ENCODE measurements around the gene STAT6. TPM values are rescaled to one million over a fixed set of nuclear protein-coding genes. Genes with fewer than 3 reads are reported as not detected.

STAT6 gene
- total and polyA plus RNA-seq, 2 of the 8 experiments (the other 6 are each of a cell fraction or from before 2014, with no cell fraction given) = 32.9 to 38.7 TPM

DNA sequence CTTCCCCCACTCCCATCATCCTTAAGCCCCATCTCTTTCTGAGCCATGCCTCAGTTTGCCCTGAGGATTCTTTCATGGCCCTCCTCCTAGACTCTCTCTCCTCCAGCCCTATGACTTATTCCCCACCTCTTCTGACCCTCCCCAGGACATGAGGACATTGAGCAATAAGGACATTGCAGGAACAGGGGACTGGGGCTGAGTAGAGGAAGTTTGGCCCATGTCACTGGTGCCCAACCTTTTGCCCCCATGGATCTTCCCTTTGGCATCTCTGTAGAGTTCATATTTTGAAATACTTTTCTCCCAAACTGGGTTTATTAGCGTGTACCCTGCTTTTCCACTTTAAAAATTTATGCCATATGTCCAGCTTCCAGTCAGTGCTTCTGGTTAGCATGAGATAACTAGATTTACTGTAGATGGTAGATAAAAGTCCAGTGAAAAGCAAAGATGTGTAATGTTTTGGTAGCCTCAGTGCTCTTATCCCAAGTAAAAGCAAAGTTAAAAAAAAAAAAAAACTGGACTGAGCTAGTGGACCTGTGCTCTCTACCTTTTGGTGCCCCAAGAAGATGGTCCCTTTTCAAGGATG, 42.3 kb upstream of the STAT6 start:
- peaks cover 9 to 13% of the 10 kb centered on the region in 2 experiments for H4K20me1 ChIP-seq (replicated peaks in 1 of 2; ENCODE audit: control insufficient read depth in 1 of 2, insufficient read depth in 2 of 2, low read length in 2 of 2)
- no peak overlapping the region for H2BK20ac ChIP-seq (ENCODE audit: low read length)
- no peak overlapping the region for H2BK15ac ChIP-seq (ENCODE audit: low read length)
- H4K8ac ChIP-seq (ENCODE audit: extremely low read depth, insufficient read depth, low read length) = no peak overlapping the region
- H3K9ac ChIP-seq (replicated peaks in 1 of 4; ENCODE audit: extremely low read depth in 1 of 4, low read depth in 3 of 4, low read length in 3 of 4) = no peak overlapping the region
- H3K4me2 ChIP-seq (ENCODE audit: insufficient read depth in 1 of 2, low read depth in 2 of 2, low read length in 2 of 2) = no peak overlapping the region
- no peak overlapping the region for H3K4me3 ChIP-seq (ENCODE audit: extremely low read depth in 1 of 4, insufficient read depth in 2 of 4, low read depth in 3 of 4, low read length in 4 of 4)
- no peak overlapping the region for H4K91ac ChIP-seq (replicated peaks; ENCODE audit: insufficient read length, low read length)
- no peaks in the 10 kb centered on the region for H3K79me2 ChIP-seq (ENCODE audit: control insufficient read depth in 1 of 2, insufficient read depth in 2 of 2, low read length in 2 of 2)
- no peak for DNase-seq (ENCODE audit: low read depth in 1 of 2, low spot score in 2 of 2)
- H2BK12ac ChIP-seq (ENCODE audit: low read depth, low read length) = no peak overlapping the region
- H4K5ac ChIP-seq (ENCODE audit: insufficient read length, low read depth, low read length) = no peak overlapping the region
- no peak overlapping the region for H3K18ac ChIP-seq (ENCODE audit: extremely low read depth, low read length)
- H2AFZ ChIP-seq (ENCODE audit: low read length) = no peak overlapping the region
- ChIA-PET CTCF (ENCODE audit: partially characterized antibody) (interaction anchor here (0.9 to 10.6 kb wide), 4 partner anchors 18 to 41 kb away, joined by 3 to 150 read pairs (median 5); no protein-coding TSS in a partner anchor), POLR2A (ENCODE audit: partially characterized antibody) (interaction anchor here (0.5 to 10.8 kb wide), 6 partner anchors 11 to 633 kb away, joined by 3 to 75 read pairs (median 3); no protein-coding TSS in a partner anchor)
- no peak overlapping the region for H3K56ac ChIP-seq (replicated peaks; ENCODE audit: insufficient read length, low read depth, low read length)
- no peaks in the 10 kb centered on the region for H3K9me3 ChIP-seq (ENCODE audit: insufficient read depth in 2 of 2, low read depth in 1 of 2, low read length in 1 of 2)
- no peaks in the 10 kb centered on the region for H3K27me3 ChIP-seq (replicated peaks in 1 of 4; ENCODE audit: control insufficient read depth in 3 of 4, extremely low read depth in 1 of 4, insufficient read depth in 3 of 4, low read length in 3 of 4)
- H3K36me3 ChIP-seq (ENCODE audit: control insufficient read depth in 2 of 4, insufficient read depth in 4 of 4, low read length in 3 of 4) = peaks cover 22 to 57% (median 48%) of the 10 kb centered on the region in 4 experiments; a peak in 7 of 8 replicates
- peaks cover 0 to 4% (median 1%) of the 10 kb centered on the region in 4 experiments; a peak in 3 of 7 replicates for H3K4me1 ChIP-seq (replicated peaks in 1 of 4; ENCODE audit: control insufficient read depth in 3 of 4, insufficient read depth in 4 of 4, low read length in 3 of 4)
- no peak for FAIRE-seq
- no peak overlapping the region for H3K27ac ChIP-seq (ENCODE audit: low read depth, low read length)
- no peak overlapping the region for H2BK5ac ChIP-seq (ENCODE audit: low read depth, low read length)
- no peak overlapping the region for H2BK120ac ChIP-seq (replicated peaks; ENCODE audit: low read depth, low read length)
- H3K4ac ChIP-seq (replicated peaks; ENCODE audit: insufficient read length, low read depth, low read length) = no peak overlapping the region
- H3K14ac ChIP-seq (ENCODE audit: insufficient read length) = no peak overlapping the region
- 78% methylated on average over 1 of the region's 1 CpG; no CpG with 5 or more reads in 1 of the 2 experiments for WGBS, 2 experiments (ENCODE audit: extremely low coverage in 1 of 2, insufficient coverage in 1 of 2, insufficient read length in 1 of 2, insufficient replicate concordance in 2 of 2, low coverage in 1 of 2, low lambda C conversion rate in 2 of 2, missing lambda C conversion rate in 1 of 2)
- no peaks in the 10 kb centered on the region for H3K23me2 ChIP-seq (ENCODE audit: low read depth, low read length)
- H3K79me1 ChIP-seq (ENCODE audit: low read depth, low read length) = peaks cover 2% of the 10 kb centered on the region; the same call in 1 of the 2 replicates
- H3K23ac ChIP-seq (ENCODE audit: insufficient read length) = no peak overlapping the region
- no peak overlapping the region for H2AK5ac ChIP-seq (ENCODE audit: low read depth, low read length)
- no peak for TF ChIP-seq SP4 (IDR thresholded peaks at IDR 0.05; ENCODE audit: low read length)
- TF ChIP-seq TAF1 (IDR thresholded peaks at IDR 0.05; ENCODE audit: low read depth, low read length) = no peak
- TF ChIP-seq, protein P1, sequence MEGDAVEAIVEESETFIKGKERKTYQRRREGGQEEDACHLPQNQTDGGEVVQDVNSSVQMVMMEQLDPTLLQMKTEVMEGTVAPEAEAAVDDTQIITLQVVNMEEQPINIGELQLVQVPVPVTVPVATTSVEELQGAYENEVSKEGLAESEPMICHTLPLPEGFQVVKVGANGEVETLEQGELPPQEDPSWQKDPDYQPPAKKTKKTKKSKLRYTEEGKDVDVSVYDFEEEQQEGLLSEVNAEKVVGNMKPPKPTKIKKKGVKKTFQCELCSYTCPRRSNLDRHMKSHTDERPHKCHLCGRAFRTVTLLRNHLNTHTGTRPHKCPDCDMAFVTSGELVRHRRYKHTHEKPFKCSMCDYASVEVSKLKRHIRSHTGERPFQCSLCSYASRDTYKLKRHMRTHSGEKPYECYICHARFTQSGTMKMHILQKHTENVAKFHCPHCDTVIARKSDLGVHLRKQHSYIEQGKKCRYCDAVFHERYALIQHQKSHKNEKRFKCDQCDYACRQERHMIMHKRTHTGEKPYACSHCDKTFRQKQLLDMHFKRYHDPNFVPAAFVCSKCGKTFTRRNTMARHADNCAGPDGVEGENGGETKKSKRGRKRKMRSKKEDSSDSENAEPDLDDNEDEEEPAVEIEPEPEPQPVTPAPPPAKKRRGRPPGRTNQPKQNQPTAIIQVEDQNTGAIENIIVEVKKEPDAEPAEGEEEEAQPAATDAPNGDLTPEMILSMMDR (IDR thresholded peaks at IDR 0.05; ENCODE audit: control extremely low read depth in 1 of 3, insufficient read depth in 1 of 3, low read depth in 1 of 3, low read length in 3 of 3) = no peak
- no peak for TF ChIP-seq SP2 (IDR thresholded peaks at IDR 0.05; ENCODE audit: low read length)

All from H1 (cell line).